K562 (cell line): Measurements from ENCODE around the gene GUCY2C. TPM values are rescaled to one million over a fixed set of nuclear protein-coding genes. Genes with fewer than 3 reads are reported as not detected.

Experiments
- ATAC-seq: fragments of 200-7000 bp; cut with Tn5 transposase; 3 replicates; pipeline ENCODE4 v1.9.1; 2020; ENCODE audit warnings: moderate library complexity
- BruUV-seq: library from RNA; stranded (reverse); fragments of 400-500 nt; replicated peaks from 2 replicates; lab custom pipeline; 2021; lab: Mats Ljungman, UMichigan
- CTCF ChIA-PET: fragments of 300-600 bp; formaldehyde crosslinking; extraction: SDS; loops from one replicate; lab custom pipeline; 2021; ENCODE audit warnings: low intra/inter-chr PET ratio; lab: Yijun Ruan, JAX
- POLR2A ChIA-PET: fragments of 300-600, 350-650 bp; sonication (Branson Sonifier 250); formaldehyde crosslinking; extraction: SDS; loops from one replicate; lab custom pipeline; 2021; ENCODE audit warnings: antibody characterized with exemption, inconsistent platforms; lab: Yijun Ruan, JAX
- DNase-seq, 4 experiments: peaks; one replicate each; pipeline versions ENCODE4 v3.0.0 to v3.0.0-alpha.2; 2011 to 2018; ENCODE audit warnings: low spot score in 3 of 4, mixed read lengths in 3 of 4; ENCODE audit errors: extremely low read depth in 1 of 4
- FAIRE-seq: peaks from 2 replicates; lab custom pipeline; 2011; peaks lifted over from hg19 to GRCh38; lab: Jason Lieb, UNC
- H2AFZ ChIP-seq: 2 replicates; pipeline ENCODE4 v1.6.0; 2011; ENCODE audit warnings: low read depth, low read length, control low read depth, inconsistent platforms
- H3K27ac ChIP-seq: fragments of 200-600 bp; 3 replicates; pipeline ENCODE4 v1.8.0; 2011; ENCODE audit warnings: low read depth, mild to moderate bottlenecking, control low read depth, inconsistent platforms, low read length, moderate library complexity, mixed read lengths; ENCODE audit errors: extremely low read depth
- H3K27me3 ChIP-seq, 2 experiments: fragments of 300-600 bp in 1 of 2; 2 replicates in 1 of 2; 3 replicates in 1 of 2; pipeline versions ENCODE4 v1.6.0 to v1.8.0; 2011; ENCODE audit warnings: inconsistent platforms in 2 of 2, low read length in 2 of 2, mild to moderate bottlenecking in 1 of 2, mixed read lengths in 1 of 2, moderate library complexity in 1 of 2; ENCODE audit not compliant: control insufficient read depth in 2 of 2, insufficient read depth in 2 of 2
- H3K36me3 ChIP-seq: fragments of 300-600 bp; 3 replicates; pipeline ENCODE4 v1.8.0; 2011; ENCODE audit warnings: mild to moderate bottlenecking, low read length, inconsistent platforms; ENCODE audit not compliant: control insufficient read depth, insufficient read depth
- H3K4me1 ChIP-seq, 2 experiments: fragments of 200-600 bp in 1 of 2; replicated peaks in 1 of 2; 2 replicates in 1 of 2; 3 replicates in 1 of 2; pipeline versions ENCODE4 v1.5.1 to v1.8.0; 2011; ENCODE audit warnings: inconsistent platforms in 2 of 2, low read length in 2 of 2, mild to moderate bottlenecking in 1 of 2, mixed read lengths in 1 of 2, moderate library complexity in 1 of 2; ENCODE audit not compliant: control insufficient read depth in 2 of 2, insufficient read depth in 2 of 2
- H3K4me2 ChIP-seq: 2 replicates; pipeline ENCODE4 v1.6.1; 2011; ENCODE audit warnings: low read length, control low read depth, inconsistent platforms, mixed read lengths; ENCODE audit not compliant: insufficient read depth
- H3K4me3 ChIP-seq: fragments of 200-600 bp; sonication (generic), shearing (Covaris generic); 2 replicates; pipeline ENCODE4 v1.5.1; 2016; ENCODE audit warnings: control low read depth, inconsistent platforms
- H3K79me2 ChIP-seq: fragments of 200-600 bp; 3 replicates; pipeline ENCODE4 v1.8.0; 2011; ENCODE audit warnings: low read length, inconsistent platforms; ENCODE audit not compliant: control insufficient read depth, insufficient read depth
- H3K9ac ChIP-seq, 2 experiments: 2 replicates each; pipeline versions ENCODE4 v1.6.0 to v1.6.1; 2011; ENCODE audit warnings: low read depth in 2 of 2, low read length in 2 of 2, control low read depth in 1 of 2, inconsistent platforms in 1 of 2, mild to moderate bottlenecking in 1 of 2, mixed read lengths in 1 of 2; ENCODE audit not compliant: insufficient read depth in 1 of 2
- H3K9me1 ChIP-seq: one replicate; pipeline ENCODE4 v1.6.0; 2011; ENCODE audit warnings: inconsistent platforms, mild to moderate bottlenecking, low read length, moderate library complexity; ENCODE audit not compliant: control insufficient read depth, insufficient read depth
- H3K9me3 ChIP-seq: replicated peaks from 2 replicates; pipeline ENCODE4 v1.5.1; 2011; ENCODE audit warnings: low read depth, low read length, inconsistent platforms; ENCODE audit not compliant: control insufficient read depth, insufficient read depth
- H4K20me1 ChIP-seq: replicated peaks from 2 replicates; pipeline ENCODE4 v1.6.1; 2011; ENCODE audit warnings: low read length, inconsistent platforms, mixed read lengths; ENCODE audit not compliant: control insufficient read depth, insufficient read depth
- ESRRB ChIP-seq: fragments of 250-450 bp; sonication (Bioruptor Pico); IDR thresholded peaks from 2 replicates; pipeline ENCODE4 v1.5.0; 2020; ENCODE audit warnings: mild to moderate bottlenecking, moderate library complexity, borderline replicate concordance
- MTA3 ChIP-seq: fragments of 450-650 bp; formaldehyde crosslinking; IDR thresholded peaks from 2 replicates; pipeline ENCODE4 v1.6.1; 2017; ENCODE audit warnings: mild to moderate bottlenecking, borderline replicate concordance
- MYC ChIP-seq, 2 experiments: fragments of 250-450 bp in 1 of 2; sonication (Bioruptor Pico) in 1 of 2; IDR thresholded peaks; 2 replicates each; pipeline versions ENCODE4 v1.5.1 to v1.6.1; 2012 to 2021; ENCODE audit warnings: low read depth in 2 of 2, borderline replicate concordance in 1 of 2, improper control_type of control experiment in 1 of 2, low read length in 1 of 2, mild to moderate bottlenecking in 1 of 2, moderate library complexity in 1 of 2
- POLR2AphosphoS2 ChIP-seq: IDR thresholded peaks from 2 replicates; pipeline ENCODE4 v1.6.1; 2012; ENCODE audit warnings: low read length, improper control_type of control experiment
- ZNF146 ChIP-seq: IDR thresholded peaks from one replicate; pipeline ENCODE4 v1.6.1; 2018; ENCODE audit warnings: missing compliant biosample characterization; ENCODE audit not compliant: unreplicated experiment
- ZNF316 ChIP-seq: fragments of 450-650 bp; IDR thresholded peaks from 2 replicates; pipeline ENCODE4 v1.6.1; 2016
- WGBS: fragments of 100-300 bp; shearing (Covaris generic); methylation state at CpG from one replicate; pipeline ENCODE4 v1.1.6; 2016; ENCODE audit warnings: low coverage, mixed read lengths; ENCODE audit not compliant: insufficient coverage; ENCODE audit errors: missing lambda C conversion rate; 5-methylcytosine and 5-hydroxymethylcytosine counted together
- in situ Hi-C: fragments of 300-500 bp; cut with MboI; formaldehyde crosslinking; loops from 4 replicates; pipeline ENCODE4 v1.15.0; 2018; ENCODE audit warnings: inconsistent platforms, mixed read lengths
- intact Hi-C: fragments of 100-400 bp; cut with micrococcal nuclease; formaldehyde crosslinking; loops from 2 replicates; pipeline ENCODE4 v1.14.2; 2022
- polyA plus RNA-seq, 8 experiments: library from polyadenylated mRNA; depleted of rRNA in 4 of 8; stranded (reverse) in 5 of 8; unstranded in 3 of 8; fragments of >200 nt; fragmentation: Nextera tagmentation in 2 of 8; fragmentation: Illumina TruSeq in 1 of 8; extraction: Ambion mirVana in 2 of 8; extraction: Trizol in 1 of 8; gene quantifications; 2 replicates each; pipeline versions ENCODE4 v1.2.1 to v1.2.3, GENCODE V29; 2011 to 2014; ENCODE audit warnings: inconsistent platforms in 1 of 8, missing spikeins in 1 of 8
- total RNA-seq, 7 experiments: library from RNA; depleted of rRNA in 6 of 7; stranded (reverse); fragments of >200 nt in 6 of 7; fragmentation: Illumina TruSeq in 2 of 7; extraction: Trizol in 2 of 7; gene quantifications; 2 replicates each; pipeline versions ENCODE4 v1.2.1 to v1.2.3, GENCODE V29; 2011 to 2021; ENCODE audit warnings: low replicate concordance in 1 of 7

Gene GUCY2C
- total and polyA plus RNA-seq, 9 of the 15 experiments (the other 6 are each of a cell fraction or from before 2014, with no cell fraction given) = 0.01 to 0.05 (median 0.04) TPM; not detected in 6

- no peaks in the 10 kb centered on the region for H3K79me2 ChIP-seq
- H3K9me3 ChIP-seq = no peaks in the 10 kb centered on the region
- H3K4me3 ChIP-seq = no peak overlapping the region
- in situ Hi-C loops (no loop called here), intact Hi-C loops (no loop called here)
- no peak overlapping the region for H3K27ac ChIP-seq
- FAIRE-seq = no peak
- WGBS = 0% methylated on average over 1 of the region's 1 CpG
- H3K36me3 ChIP-seq = no peaks in the 10 kb centered on the region
- no peak for DNase-seq
- H2AFZ ChIP-seq = no peak overlapping the region
- no peak for ATAC-seq
- H3K27me3 ChIP-seq = no peaks in the 10 kb centered on the region
- H3K9me1 ChIP-seq = no peaks in the 10 kb centered on the region
- CTCF ChIA-PET = no interaction called here
- POLR2A ChIA-PET = interaction anchor here (1.0 kb wide), 1 partner anchor 11 kb away, joined by 3 read pairs; no protein-coding TSS in a partner anchor
- H3K4me2 ChIP-seq = no peak overlapping the region
- H3K9ac ChIP-seq = no peak overlapping the region
- no peaks in the 10 kb centered on the region for H4K20me1 ChIP-seq
- no TSS peak for BruUV-seq
- TF ChIP-seq ZNF316 (peak; percentile 30; the same call in 1 of the 2 replicates), MTA3 (no peak), POLR2AphosphoS2 (no peak), ESRRB (no peak), ZNF146 (CRISPR knock-in tag) (no peak)
- no peaks in the 10 kb centered on the region for H3K4me1 ChIP-seq
Observed at GRCh38 chr12:14577344-14577743, 119.1 kb downstream of the GUCY2C start.

DNA sequence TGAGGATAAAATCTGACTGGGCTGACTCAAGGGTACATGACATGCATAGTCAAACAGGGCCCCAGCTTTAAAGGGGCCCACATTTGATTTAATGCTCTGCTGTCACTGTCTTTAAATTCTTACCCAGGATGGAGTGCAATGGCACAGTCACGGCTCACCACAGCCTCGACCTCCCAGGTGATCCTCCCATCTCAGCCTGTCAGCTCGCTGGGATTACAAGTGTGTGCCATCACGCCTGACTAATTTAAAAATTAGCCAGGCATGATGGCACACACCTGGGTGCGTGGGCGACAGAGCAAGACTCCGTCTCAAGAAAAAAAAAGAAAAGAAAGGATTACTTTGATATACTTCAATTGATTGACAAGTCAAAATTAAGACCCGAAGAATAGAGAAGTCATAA lies 119.5 kb downstream of the GUCY2C start:
- TF ChIP-seq MYC (IDR thresholded peaks at IDR 0.05; ENCODE audit: low read depth, low read length) = no peak
- no peak for TF ChIP-seq MYC (CRISPR knock-in tag; IDR thresholded peaks at IDR 0.05; ENCODE audit: borderline replicate concordance, low read depth)
- intact Hi-C loops (no loop called here), in situ Hi-C loops (no loop called here)
- CTCF ChIA-PET = no interaction called here
- no peaks in the 10 kb centered on the region for H3K9me3 ChIP-seq
- H3K27me3 ChIP-seq = no peaks in the 10 kb centered on the region
- no peaks in the 10 kb centered on the region for H3K4me1 ChIP-seq
- no peak overlapping the region for H3K9ac ChIP-seq
- H3K27ac ChIP-seq = no peak overlapping the region
- FAIRE-seq (no peak), DNase-seq (no peak), ATAC-seq (no peak)
- no peak overlapping the region for H3K4me2 ChIP-seq
- POLR2A ChIA-PET = interaction anchor here (1.0 kb wide), 1 partner anchor 11 kb away, joined by 3 read pairs; no protein-coding TSS in a partner anchor
- H3K79me2 ChIP-seq = no peaks in the 10 kb centered on the region
- no peaks in the 10 kb centered on the region for H4K20me1 ChIP-seq
- 4% methylated on average over 7 of the region's 8 CpGs for WGBS
- H3K36me3 ChIP-seq = no peaks in the 10 kb centered on the region
- no peaks in the 10 kb centered on the region for H3K9me1 ChIP-seq
- BruUV-seq = no TSS peak
- no peak overlapping the region for H2AFZ ChIP-seq
- H3K4me3 ChIP-seq = no peak overlapping the region
